Posterior cingulate gyrus (tissue), 11 donors: ENCODE data around the gene PTPRN2.
"Not testable (repeated sequence)": the region's sequence is repeated elsewhere in the genome, so short reads cannot be mapped to it uniquely, and the experiment has no call there.

Experiments used
- DNase-seq, 10 donors: peaks; one replicate each; pipeline versions ENCODE4 v3.0.0 to v3.0.0-alpha.2; 2020 to 2021; ENCODE audit warnings: mixed read lengths in 3 of 10
- intact Hi-C: fragments of 100-400 bp; cut with DNase I; formaldehyde crosslinking; loops from one replicate; pipeline ENCODE4 v1.15.1; 2023

PTPRN2 gene

GRCh38 chr7:157666530-157667040 is 921.0 kb downstream of the PTPRN2 start:
- intact Hi-C loops = no loop called here
- DNase-seq = peak in 2 of 10 donors; percentile 32 to 72

- intact Hi-C loops = not testable (repeated sequence)
- peak in 2 of 10 donors; percentile 12 to 26 for DNase-seq
Measured at GRCh38 chr7:157665634-157665988, 922.0 kb downstream of the PTPRN2 start.

GRCh38 chr7:157664871-157665633 is 922.6 kb downstream of the PTPRN2 start:
- DNase-seq = peak in 4 of 10 donors; percentile 3 to 69 (median 48)
- intact Hi-C loops = no loop called here

GRCh38 chr7:157664034-157664433 is 923.6 kb downstream of the PTPRN2 start:
- DNase-seq = peak in 2 of 10 donors; percentile 36 to 66
- intact Hi-C loops = no loop called here

GRCh38 chr7:157662981-157663716 is 924.5 kb downstream of the PTPRN2 start:
- DNase-seq = peak in 4 of 10 donors; percentile 15 to 74 (median 70)
- intact Hi-C loops = no loop called here

GRCh38 chr7:157662110-157662791 is 925.4 kb downstream of the PTPRN2 start:
- intact Hi-C loops = no loop called here
- DNase-seq = peak in 3 of 10 donors; percentile 6 to 69 (median 61)

GRCh38 chr7:157661611-157661975 is 926.0 kb downstream of the PTPRN2 start:
- intact Hi-C loops = no loop called here

GRCh38 chr7:157660971-157661610 is 926.5 kb downstream of the PTPRN2 start:
- DNase-seq = peak in 2 of 10 donors; percentile 62 to 82

More at GRCh38 chr7:157661611-157661975, 926.0 kb downstream of the PTPRN2 start:
- peak in 2 of 10 donors; percentile 39 to 49 for DNase-seq

GRCh38 chr7:157658851-157659412 is 928.7 kb downstream of the PTPRN2 start:
- intact Hi-C loops = no loop called here

More at GRCh38 chr7:157660971-157661610, 926.5 kb downstream of the PTPRN2 start:
- intact Hi-C loops = no loop called here

GRCh38 chr7:157657741-157658740 is 929.6 kb downstream of the PTPRN2 start:
- intact Hi-C loops = no loop called here
- DNase-seq = peak in 2 of 10 donors; percentile 48 to 65

More at GRCh38 chr7:157658851-157659412, 928.7 kb downstream of the PTPRN2 start:
- peak in 2 of 10 donors; percentile 52 to 67 for DNase-seq

GRCh38 chr7:157656195-157656769 is 931.3 kb downstream of the PTPRN2 start:
- intact Hi-C loops = no loop called here
- DNase-seq = peak in 2 of 10 donors; percentile 55 to 59

GRCh38 chr7:157654350-157654749 is 933.3 kb downstream of the PTPRN2 start:
- intact Hi-C loops = no loop called here

GRCh38 chr7:157653827-157654207 is 933.8 kb downstream of the PTPRN2 start:
- intact Hi-C loops = no loop called here
- DNase-seq = peak in 1 of 10 donors; percentile 2

More at GRCh38 chr7:157654350-157654749, 933.3 kb downstream of the PTPRN2 start:
- peak in 2 of 10 donors; percentile 37 to 63 for DNase-seq

GRCh38 chr7:157652954-157653826 is 934.4 kb downstream of the PTPRN2 start:
- intact Hi-C loops = no loop called here
- DNase-seq = peak in 3 of 10 donors; percentile 42 to 67 (median 59)

GRCh38 chr7:157652161-157652953 is 935.3 kb downstream of the PTPRN2 start:
- DNase-seq = peak in 2 of 10 donors; percentile 50 to 69
- intact Hi-C loops = no loop called here
